Neuronal stem cell (in vitro differentiated cells): ENCODE measurements around the gene POLDIP2.
A peak's percentile ranks its signal among the peaks of the same experiment; 100 is the strongest.

Source experiments
- DNase-seq: peaks from one replicate; pipeline ENCODE4 v3.0.0-alpha.2; 2013; ENCODE audit warnings: low spot score
- H2AFZ ChIP-seq: one replicate; pipeline ENCODE4 v1.6.1; 2013; ENCODE audit warnings: mild to moderate bottlenecking, low read length, inconsistent platforms
- H2AK5ac ChIP-seq: 2 replicates; pipeline ENCODE4 v1.6.1; 2013; ENCODE audit warnings: low read depth, mild to moderate bottlenecking, inconsistent platforms, low read length, moderate library complexity, mixed read lengths
- H2BK120ac ChIP-seq: 2 replicates; pipeline ENCODE4 v1.6.1; 2013; ENCODE audit warnings: low read depth, mild to moderate bottlenecking, inconsistent platforms, low read length, moderate library complexity, mixed read lengths
- H2BK12ac ChIP-seq: one replicate; pipeline ENCODE4 v1.6.1; 2013; ENCODE audit warnings: low read length, inconsistent platforms
- H2BK15ac ChIP-seq: 2 replicates; pipeline ENCODE4 v1.6.1; 2013; ENCODE audit warnings: mild to moderate bottlenecking, low read length, inconsistent platforms, mixed read lengths
- H2BK5ac ChIP-seq: one replicate; pipeline ENCODE4 v1.6.1; 2013; ENCODE audit warnings: inconsistent platforms, mild to moderate bottlenecking, low read length, moderate library complexity
- H3K14ac ChIP-seq: one replicate; pipeline ENCODE4 v1.6.1; 2013; ENCODE audit warnings: low read length, inconsistent platforms
- H3K18ac ChIP-seq: 2 replicates; pipeline ENCODE4 v1.6.1; 2013; ENCODE audit warnings: low read length, inconsistent platforms
- H3K23ac ChIP-seq: 2 replicates; pipeline ENCODE4 v1.6.1; 2013; ENCODE audit warnings: low read depth, mild to moderate bottlenecking, mixed read lengths, low read length, inconsistent platforms; ENCODE audit not compliant: poor library complexity
- H3K27ac ChIP-seq: replicated peaks from 3 replicates; pipeline ENCODE4 v1.5.1; 2013; ENCODE audit warnings: low read length, inconsistent platforms
- H3K27me3 ChIP-seq, 3 experiments: 2 replicates each; pipeline ENCODE4 v1.6.1; 2013; ENCODE audit warnings: low read length in 3 of 3, mild to moderate bottlenecking in 2 of 3, inconsistent platforms in 1 of 3, low read depth in 1 of 3, mixed read lengths in 1 of 3, moderate library complexity in 1 of 3; ENCODE audit not compliant: control insufficient read depth in 3 of 3, insufficient read depth in 3 of 3
- H3K36me3 ChIP-seq, 2 donors: replicated peaks in 1 of 2; 2 replicates each; pipeline ENCODE4 v1.6.1; 2013; ENCODE audit warnings: low read length in 2 of 2; ENCODE audit not compliant: control insufficient read depth in 2 of 2, insufficient read depth in 2 of 2
- H3K4ac ChIP-seq: 2 replicates; pipeline ENCODE4 v1.6.1; 2013; ENCODE audit warnings: inconsistent platforms, mild to moderate bottlenecking, low read length, moderate library complexity
- H3K4me1 ChIP-seq, 2 donors: 1 replicate in 1 of 2; 2 replicates in 1 of 2; pipeline ENCODE4 v1.6.1; 2013; ENCODE audit warnings: low read length in 2 of 2, low read depth in 1 of 2; ENCODE audit not compliant: control insufficient read depth in 2 of 2, insufficient read depth in 1 of 2
- H3K4me2 ChIP-seq: one replicate; pipeline ENCODE4 v1.6.1; 2013; ENCODE audit warnings: mild to moderate bottlenecking, low read length, inconsistent platforms; ENCODE audit not compliant: insufficient read depth, poor library complexity, severe bottlenecking
- H3K4me3 ChIP-seq, 2 donors: 2 replicates each; pipeline ENCODE4 v1.5.1; 2013; ENCODE audit warnings: low read length in 2 of 2, mild to moderate bottlenecking in 2 of 2, inconsistent platforms in 1 of 2, moderate library complexity in 1 of 2
- H3K79me1 ChIP-seq: one replicate; pipeline ENCODE4 v1.6.1; 2013; ENCODE audit warnings: low read depth, mild to moderate bottlenecking, inconsistent platforms, low read length, moderate library complexity
- H3K9ac ChIP-seq: one replicate; pipeline ENCODE4 v1.6.1; 2013; ENCODE audit warnings: mild to moderate bottlenecking, low read depth, low read length, inconsistent platforms; ENCODE audit not compliant: poor library complexity
- H3K9me3 ChIP-seq, 2 donors: replicated peaks in 1 of 2; 2 replicates each; pipeline versions ENCODE3 to v1.6.1; 2013; ENCODE audit warnings: low read length in 2 of 2, mild to moderate bottlenecking in 2 of 2, inconsistent platforms in 1 of 2, low read depth in 1 of 2, mixed read lengths in 1 of 2, moderate library complexity in 1 of 2; ENCODE audit not compliant: control insufficient read depth in 2 of 2, insufficient read depth in 1 of 2
- H4K8ac ChIP-seq: one replicate; pipeline ENCODE4 v1.6.1; 2013; ENCODE audit warnings: low read depth, mild to moderate bottlenecking, inconsistent platforms, low read length, moderate library complexity
- H4K91ac ChIP-seq: one replicate; pipeline ENCODE4 v1.6.1; 2013; ENCODE audit warnings: low read length, low read depth, mild to moderate bottlenecking, inconsistent platforms; ENCODE audit not compliant: poor library complexity
- WGBS, 2 donors: extraction: QIAGEN DNeasy Blood & Tissue Kit; methylation state at CpG; one replicate each; pipeline ENCODE4 v1.1.7; 2013; ENCODE audit warnings: missing lambda C conversion rate in 2 of 2, mixed read lengths in 1 of 2; ENCODE audit not compliant: insufficient read length in 2 of 2, insufficient replicate concordance in 1 of 2; ENCODE audit errors: extremely low coverage in 2 of 2; 5-methylcytosine and 5-hydroxymethylcytosine counted together

POLDIP2 gene

GRCh38 chr17:28326114-28326513 lies 31.2 kb downstream of the POLDIP2 start:
- WGBS, 2 donors: no CpG with 5 or more reads among the region's 7 CpGs
- Histone ChIP-seq H3K4me2 (no peak overlapping the region), H3K79me1 (peaks cover 2% of the 10 kb centered on the region), H2BK5ac (no peak overlapping the region), H3K4ac (no peak overlapping the region), H3K36me3 (peaks cover 24 to 90% of the 10 kb centered on the region in 2 donors), H2BK12ac (no peak overlapping the region), H3K14ac (no peak overlapping the region), H3K9ac (no peak overlapping the region), H4K8ac (no peak overlapping the region), H3K4me3 (no peak overlapping the region), H2BK120ac (no peak overlapping the region), H4K91ac (no peak overlapping the region), H3K27ac (no peak overlapping the region), H3K18ac (no peak overlapping the region), H3K4me1 (peaks cover 13 to 19% of the 10 kb centered on the region in 2 donors), H2AFZ (no peak overlapping the region), H3K27me3 (no peaks in the 10 kb centered on the region), H3K9me3 (peaks cover 0 to 1% of the 10 kb centered on the region in 2 donors), H3K23ac (no peak overlapping the region), H2AK5ac (no peak overlapping the region), H2BK15ac (no peak overlapping the region)
- DNase-seq: no peak

GRCh38 chr17:28325211-28325610 lies 32.1 kb downstream of the POLDIP2 start:
- no peak for DNase-seq
- H2AK5ac ChIP-seq: no peak overlapping the region
- peaks cover 2% of the 10 kb centered on the region for H3K79me1 ChIP-seq
- H3K4me2 ChIP-seq: no peak overlapping the region
- H3K23ac ChIP-seq: no peak overlapping the region
- no peak overlapping the region for H2BK15ac ChIP-seq
- no peak overlapping the region for H3K4me3 ChIP-seq
- no peak overlapping the region for H3K14ac ChIP-seq
- H3K9me3 ChIP-seq: peaks cover 0 to 10% of the 10 kb centered on the region in 2 donors
- no peak overlapping the region for H4K8ac ChIP-seq
- no peaks in the 10 kb centered on the region for H3K27me3 ChIP-seq
- peaks cover 13 to 26% of the 10 kb centered on the region in 2 donors for H3K4me1 ChIP-seq
- no peak overlapping the region for H3K18ac ChIP-seq
- H3K9ac ChIP-seq: no peak overlapping the region
- H4K91ac ChIP-seq: no peak overlapping the region
- peak overlapping the region; percentile 17 for H3K27ac ChIP-seq
- H2BK5ac ChIP-seq: no peak overlapping the region
- no peak overlapping the region for H3K4ac ChIP-seq
- peaks cover 21 to 91% of the 10 kb centered on the region in 2 donors for H3K36me3 ChIP-seq
- H2BK12ac ChIP-seq: no peak overlapping the region
- H2AFZ ChIP-seq: no peak overlapping the region
- WGBS, 2 donors: no CpG with 5 or more reads among the region's 5 CpGs
- H2BK120ac ChIP-seq: no peak overlapping the region

DNA sequence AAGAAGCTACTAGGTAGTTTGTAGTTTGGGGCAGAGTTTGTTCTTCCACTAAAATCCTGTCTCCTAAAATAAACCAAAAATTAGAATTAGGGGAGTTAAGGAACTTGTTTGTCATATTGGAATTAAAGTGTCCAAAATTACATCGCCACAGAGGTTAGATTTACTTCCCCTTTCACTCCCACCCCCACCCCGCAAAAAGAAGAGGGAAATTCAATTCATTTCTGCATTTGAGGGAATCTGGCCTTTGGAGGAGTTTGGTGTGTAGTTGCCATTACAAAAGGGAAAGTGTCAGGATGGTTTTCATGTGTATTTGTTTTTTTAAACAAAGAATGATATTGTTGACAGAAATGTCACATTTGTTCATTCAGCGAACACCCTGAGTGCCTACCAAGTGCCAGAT lies 32.5 kb downstream of the POLDIP2 start:
- no peaks in the 10 kb centered on the region for H3K27me3 ChIP-seq
- peaks cover 21 to 94% of the 10 kb centered on the region in 2 donors for H3K36me3 ChIP-seq
- no peak for DNase-seq
- H3K4me1 ChIP-seq: peaks cover 13 to 28% of the 10 kb centered on the region in 2 donors
- H3K9ac ChIP-seq: no peak overlapping the region
- no peak overlapping the region for H2BK15ac ChIP-seq
- WGBS, 2 donors: no CpG with 5 or more reads among the region's 3 CpGs
- H2AK5ac ChIP-seq: no peak overlapping the region
- H3K4me2 ChIP-seq: no peak overlapping the region
- peaks cover 2% of the 10 kb centered on the region for H3K79me1 ChIP-seq
- H3K18ac ChIP-seq: no peak overlapping the region
- peak overlapping the region; percentile 17 for H3K27ac ChIP-seq
- H2BK120ac ChIP-seq: no peak overlapping the region
- H3K9me3 ChIP-seq: peaks cover 0 to 10% of the 10 kb centered on the region in 2 donors
- no peak overlapping the region for H3K4ac ChIP-seq
- H4K91ac ChIP-seq: no peak overlapping the region
- no peak overlapping the region for H2BK12ac ChIP-seq
- H4K8ac ChIP-seq: no peak overlapping the region
- H3K4me3 ChIP-seq: no peak overlapping the region
- H2AFZ ChIP-seq: no peak overlapping the region
- H3K14ac ChIP-seq: no peak overlapping the region
- no peak overlapping the region for H2BK5ac ChIP-seq
- H3K23ac ChIP-seq: no peak overlapping the region

DNA sequence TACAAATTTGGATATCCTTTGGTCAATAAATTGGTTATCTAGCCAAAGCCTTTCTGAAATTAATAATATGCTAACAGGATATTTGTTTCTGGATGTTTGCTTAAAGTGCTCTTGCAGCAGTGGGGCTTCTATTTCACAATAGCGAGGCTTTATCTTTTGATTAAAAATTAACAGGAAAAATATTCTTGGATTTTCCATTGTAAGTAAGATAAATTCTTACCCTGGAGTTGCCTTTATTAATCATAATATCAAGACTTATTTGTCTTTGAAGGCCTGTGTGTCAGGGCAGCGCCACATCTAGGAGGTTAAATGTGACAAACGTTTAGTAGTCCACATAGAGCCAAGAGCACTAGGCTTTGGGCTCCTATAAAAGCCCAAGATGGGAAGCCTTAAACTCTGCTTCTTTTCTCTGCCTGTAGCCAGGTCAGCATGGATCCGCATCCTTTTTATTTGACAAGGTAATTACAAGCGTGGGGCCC lies 33.0 kb downstream of the POLDIP2 start:
- H3K23ac ChIP-seq: no peak overlapping the region
- H4K8ac ChIP-seq: no peak overlapping the region
- H3K27ac ChIP-seq: no peak overlapping the region
- no CpG with 5 or more reads among the region's 5 CpGs for WGBS, 2 donors
- H3K79me1 ChIP-seq: peaks cover 2% of the 10 kb centered on the region
- no peak overlapping the region for H3K9ac ChIP-seq
- H4K91ac ChIP-seq: no peak overlapping the region
- no peak overlapping the region for H2AFZ ChIP-seq
- H3K14ac ChIP-seq: no peak overlapping the region
- H3K4me3 ChIP-seq: no peak overlapping the region
- H3K36me3 ChIP-seq: peaks cover 19 to 91% of the 10 kb centered on the region in 2 donors
- no peak overlapping the region for H2BK120ac ChIP-seq
- peaks cover 13 to 29% of the 10 kb centered on the region in 2 donors for H3K4me1 ChIP-seq
- H3K9me3 ChIP-seq: peaks cover 0 to 10% of the 10 kb centered on the region in 2 donors
- DNase-seq: no peak
- H3K4ac ChIP-seq: no peak overlapping the region
- H2BK12ac ChIP-seq: no peak overlapping the region
- no peak overlapping the region for H2BK5ac ChIP-seq
- no peak overlapping the region for H2AK5ac ChIP-seq
- no peak overlapping the region for H2BK15ac ChIP-seq
- H3K4me2 ChIP-seq: no peak overlapping the region
- H3K27me3 ChIP-seq: no peaks in the 10 kb centered on the region
- no peak overlapping the region for H3K18ac ChIP-seq
